HepG2 (cell line): ENCODE measurements around the gene GGACT. TPM values are rescaled to one million over a fixed set of nuclear protein-coding genes. Genes with fewer than 3 reads are reported as not detected.

Source experiments
- AHDC1 ChIP-seq: sonication (generic); formaldehyde crosslinking; IDR thresholded peaks from 2 replicates; pipeline ENCODE4 v1.5.1; 2020; ENCODE audit warnings: mild to moderate bottlenecking, missing genetic modification reagents, borderline replicate concordance
- HMGA1 ChIP-seq: sonication (generic); formaldehyde crosslinking; conservative IDR thresholded peaks from 2 replicates; pipeline ENCODE4 v1.4.0; 2020; ENCODE audit warnings: missing genetic modification reagents
- HNF4G ChIP-seq, 2 experiments: sonication (generic) in 1 of 2; formaldehyde crosslinking in 1 of 2; IDR thresholded peaks; 2 replicates each; pipeline versions ENCODE4 v1.4.0 to v1.6.1; 2011 to 2020; ENCODE audit warnings: borderline replicate concordance in 2 of 2, low read depth in 2 of 2, mild to moderate bottlenecking in 2 of 2, low read length in 1 of 2, missing genetic modification reagents in 1 of 2, moderate library complexity in 1 of 2
- MAFK ChIP-seq, 2 experiments: IDR thresholded peaks in 1 of 2; conservative IDR thresholded peaks in 1 of 2; 2 replicates each; pipeline ENCODE4 v1.6.1; 2011; ENCODE audit warnings: improper control_type of control experiment in 2 of 2, low read length in 2 of 2
- MED8 ChIP-seq: sonication (generic); formaldehyde crosslinking; IDR thresholded peaks from 2 replicates; pipeline ENCODE4 v1.8.1; 2023; ENCODE audit warnings: mild to moderate bottlenecking, missing genetic modification reagents; ENCODE audit not compliant: insufficient replicate concordance
- POLR2A ChIP-seq, 2 experiments: IDR thresholded peaks; 2 replicates each; pipeline ENCODE4 v1.6.1; 2011; ENCODE audit warnings: low read depth in 2 of 2, low read length in 2 of 2, mild to moderate bottlenecking in 1 of 2, moderate library complexity in 1 of 2; ENCODE audit not compliant: insufficient read depth in 1 of 2
- SNAPC4 ChIP-seq: sonication (generic); formaldehyde crosslinking; IDR thresholded peaks from 2 replicates; pipeline ENCODE4 v1.4.0; 2020; ENCODE audit warnings: mild to moderate bottlenecking, missing genetic modification reagents
- TOE1 ChIP-seq: sonication (generic); formaldehyde crosslinking; IDR thresholded peaks from 2 replicates; pipeline ENCODE4 v1.4.0; 2020; ENCODE audit warnings: mild to moderate bottlenecking, missing genetic modification reagents
- ZBTB25 ChIP-seq: IDR thresholded peaks from 2 replicates; pipeline ENCODE4 v1.6.1; 2018; ENCODE audit warnings: missing genetic modification reagents
- ZNF556 ChIP-seq: sonication (generic); formaldehyde crosslinking; IDR thresholded peaks from 2 replicates; pipeline ENCODE4 v1.4.0; 2020; ENCODE audit warnings: mild to moderate bottlenecking, missing genetic modification reagents, borderline replicate concordance
- ZNF607 ChIP-seq: sonication (generic); formaldehyde crosslinking; IDR thresholded peaks from 2 replicates; pipeline ENCODE4 v1.5.1; 2020; ENCODE audit warnings: missing genetic modification reagents, mild to moderate bottlenecking, borderline replicate concordance
- ZNF775 ChIP-seq: sonication (generic); formaldehyde crosslinking; IDR thresholded peaks from 2 replicates; pipeline ENCODE4 v1.4.0; 2020; ENCODE audit warnings: missing genetic modification reagents, mild to moderate bottlenecking, moderate library complexity, borderline replicate concordance
- ZNF782 ChIP-seq: sonication (generic); formaldehyde crosslinking; IDR thresholded peaks from 2 replicates; pipeline ENCODE4 v1.4.0; 2020; ENCODE audit warnings: missing genetic modification reagents, mild to moderate bottlenecking, borderline replicate concordance
- polyA plus RNA-seq, 8 experiments: library from polyadenylated mRNA; depleted of rRNA in 3 of 8; stranded (reverse) in 7 of 8; unstranded in 1 of 8; fragments of >200 nt; fragmentation: Illumina TruSeq in 4 of 8; extraction: Trizol in 4 of 8; gene quantifications; 2 replicates each; pipeline versions ENCODE4 v1.2.1 to v1.2.3, GENCODE V29; 2011 to 2016; ENCODE audit warnings: low read depth in 4 of 8, missing spikeins in 1 of 8, mixed read lengths in 1 of 8; ENCODE audit not compliant: insufficient read depth in 1 of 8
- total RNA-seq, 5 experiments: library from RNA; depleted of rRNA; stranded (reverse); fragments of >200 nt; fragmentation: Illumina TruSeq; extraction: Trizol; gene quantifications; 2 replicates each; pipeline ENCODE4 v1.2.3, GENCODE V29; 2016; ENCODE audit warnings: low read depth in 1 of 5

Gene GGACT
- total and polyA plus RNA-seq, 2 of the 13 experiments (the other 11 are each of a cell fraction or from before 2014, with no cell fraction given), result 1.7 to 1.9 TPM

GRCh38 chr13:100588331-100589177 lies at the start of gene GGACT (continued):
- TF ChIP-seq SNAPC4, result no peak
- TF ChIP-seq HNF4G (IDR thresholded peaks at IDR 0.05; ENCODE audit: borderline replicate concordance, low read depth, low read length), result no peak
- TF ChIP-seq HNF4G (CRISPR knock-in tag; IDR thresholded peaks at IDR 0.05; ENCODE audit: borderline replicate concordance, low read depth), result no peak
- no peak for TF ChIP-seq HMGA1
- TF ChIP-seq MAFK (conservative IDR thresholded peaks at IDR 0.05 in 1 of 2, IDR thresholded peaks at IDR 0.05 in 1 of 2; ENCODE audit: low read length in 2 of 2), result no peak
- TF ChIP-seq MED8, result no peak
- no peak for TF ChIP-seq TOE1
- peak; percentile 29 to 43; a peak in 2 of 4 replicates for TF ChIP-seq POLR2A (IDR thresholded peaks at IDR 0.05; ENCODE audit: insufficient read depth in 1 of 2, low read depth in 2 of 2, low read length in 2 of 2)
- TF ChIP-seq ZNF782 (CRISPR knock-in tag), result no peak; the same call in 1 of the 2 replicates
- TF ChIP-seq AHDC1 (CRISPR knock-in tag), result no peak
- no peak for TF ChIP-seq ZNF775 (CRISPR knock-in tag)
- TF ChIP-seq ZBTB25 (CRISPR knock-in tag), result no peak; the same call in 1 of the 2 replicates
- peak; percentile 61; the same call in 1 of the 2 replicates for TF ChIP-seq ZNF607
- peak; percentile 23; the same call in 1 of the 2 replicates for TF ChIP-seq ZNF556 (CRISPR knock-in tag)
